Duodenal mucosa (tissue), 2 donors: ENCODE measurements around the gene CAAP1.
"Not testable (repeated sequence)": the region's sequence is repeated elsewhere in the genome, so short reads cannot be mapped to it uniquely, and the experiment has no call there.

Experiments used
- H3K27ac ChIP-seq: one replicate; pipeline ENCODE4 v1.7.0; 2013; ENCODE audit warnings: low read depth, low read length
- H3K27me3 ChIP-seq, 2 donors: one replicate each; pipeline ENCODE4 v1.7.0; 2013; ENCODE audit warnings: low read length in 2 of 2, control low read depth in 1 of 2; ENCODE audit not compliant: insufficient read depth in 2 of 2, control insufficient read depth in 1 of 2
- H3K36me3 ChIP-seq, 2 donors: one replicate each; pipeline ENCODE4 v1.7.0; 2013; ENCODE audit warnings: low read length in 2 of 2, control low read depth in 1 of 2; ENCODE audit not compliant: insufficient read depth in 2 of 2, control insufficient read depth in 1 of 2
- H3K4me1 ChIP-seq, 2 donors: one replicate each; pipeline ENCODE4 v1.7.0; 2013; ENCODE audit warnings: low read length in 2 of 2, control low read depth in 1 of 2; ENCODE audit not compliant: insufficient read depth in 2 of 2, control insufficient read depth in 1 of 2
- H3K4me3 ChIP-seq, 2 donors: one replicate each; pipeline ENCODE4 v1.7.0; 2013; ENCODE audit warnings: low read length in 2 of 2, low read depth in 1 of 2
- H3K9ac ChIP-seq, 2 donors: one replicate each; pipeline ENCODE4 v1.7.0; 2013; ENCODE audit warnings: low read length in 2 of 2, low read depth in 1 of 2
- H3K9me3 ChIP-seq, 2 donors: one replicate each; pipeline ENCODE4 v1.7.0; 2013; ENCODE audit warnings: low read length in 2 of 2, control low read depth in 1 of 2; ENCODE audit not compliant: control insufficient read depth in 1 of 2

CAAP1 gene

DNA sequence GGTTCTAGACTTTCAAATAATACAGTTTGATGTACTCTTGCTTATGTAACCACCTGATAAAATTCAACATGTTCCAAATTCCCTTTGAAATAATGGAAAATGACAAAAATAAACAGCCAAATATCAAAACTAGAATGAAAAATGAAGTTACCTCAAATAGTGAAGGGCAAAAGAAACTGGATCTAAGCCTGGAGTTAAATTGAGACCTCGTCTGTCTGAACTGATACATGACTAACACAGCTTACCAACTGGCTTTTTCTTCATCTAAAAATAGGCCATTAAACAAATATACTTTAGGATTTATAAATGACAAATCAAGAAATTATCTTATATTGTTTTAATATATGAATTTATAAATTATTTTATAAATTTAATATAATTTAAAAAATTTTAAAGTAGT is 12.1 kb upstream of the CAAP1 start:
- Histone ChIP-seq H3K36me3 (peaks cover 12 to 23% of the 10 kb centered on the region in 2 donors), H3K9ac (no peak overlapping the region), H3K27ac (no peak overlapping the region), H3K4me3 (no peak overlapping the region), H3K9me3 (no peaks in the 10 kb centered on the region), H3K27me3 (no peaks in the 10 kb centered on the region), H3K4me1 (no peaks in the 10 kb centered on the region)

DNA sequence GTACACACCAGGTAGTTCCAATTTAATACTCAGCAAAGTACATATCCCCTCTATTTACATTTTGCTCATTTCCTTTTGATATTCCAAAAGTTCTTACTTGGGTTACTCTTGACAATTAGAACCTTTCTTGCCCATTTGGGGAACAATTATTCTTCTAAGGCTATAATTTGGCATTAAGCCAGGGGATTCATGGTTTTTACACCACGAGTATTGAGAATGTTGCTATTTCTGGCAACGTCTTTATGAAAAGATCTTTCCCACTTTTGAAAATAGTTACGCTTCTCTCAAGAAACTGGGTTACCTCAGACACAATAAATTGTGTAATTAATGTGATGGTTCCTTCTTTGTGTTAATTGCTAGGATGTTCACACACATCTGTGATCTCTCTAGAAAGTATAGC is 11.5 kb upstream of the CAAP1 start:
- Histone ChIP-seq H3K27me3 (no peaks in the 10 kb centered on the region), H3K36me3 (peaks cover 12 to 23% of the 10 kb centered on the region in 2 donors), H3K4me3 (no peak overlapping the region), H3K27ac (no peak overlapping the region), H3K9me3 (no peaks in the 10 kb centered on the region), H3K4me1 (no peaks in the 10 kb centered on the region), H3K9ac (no peak overlapping the region)

DNA sequence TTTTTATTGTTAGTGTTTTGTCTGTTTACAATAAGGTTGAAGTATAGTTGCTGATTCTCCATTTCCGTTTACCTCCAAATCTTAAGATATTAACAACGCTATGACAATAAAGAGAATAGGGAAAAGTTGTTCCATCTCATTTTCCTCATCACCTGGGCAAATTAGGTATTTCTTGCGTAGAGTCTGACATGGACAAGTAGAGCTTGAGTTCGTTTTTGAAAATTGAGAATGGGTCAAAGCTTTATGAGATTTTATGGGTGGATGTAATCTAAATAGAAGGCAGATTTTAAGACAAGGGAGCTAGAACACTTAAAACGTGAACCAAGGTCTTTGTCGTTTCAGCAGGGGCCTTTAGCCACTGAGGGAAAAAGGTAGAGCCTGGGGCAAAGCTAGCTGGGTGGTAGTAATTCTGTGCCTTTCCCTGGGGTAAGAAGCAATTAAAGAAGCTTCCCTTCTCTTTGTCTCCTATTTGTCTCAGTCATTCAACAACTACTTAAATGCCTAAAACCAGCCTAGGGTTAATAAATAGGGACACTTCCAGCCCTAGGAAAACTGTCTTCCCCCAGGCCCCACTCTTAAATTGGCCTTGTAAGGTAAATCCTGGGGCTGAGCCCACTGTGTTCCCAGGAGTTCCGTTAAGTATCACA is 551 bp upstream of the CAAP1 start:
- no peaks in the 10 kb centered on the region for H3K27me3 ChIP-seq
- peaks cover 9% of the 10 kb centered on the region in 2 donors for H3K9me3 ChIP-seq
- peak overlapping the region; percentile 89 to 98 for H3K9ac ChIP-seq
- H3K4me3 ChIP-seq: peak overlapping the region; percentile 98 to 100
- H3K27ac ChIP-seq: peak overlapping the region; percentile 99
- peaks cover 5 to 14% of the 10 kb centered on the region in 2 donors for H3K4me1 ChIP-seq
- no peaks in the 10 kb centered on the region for H3K36me3 ChIP-seq

DNA sequence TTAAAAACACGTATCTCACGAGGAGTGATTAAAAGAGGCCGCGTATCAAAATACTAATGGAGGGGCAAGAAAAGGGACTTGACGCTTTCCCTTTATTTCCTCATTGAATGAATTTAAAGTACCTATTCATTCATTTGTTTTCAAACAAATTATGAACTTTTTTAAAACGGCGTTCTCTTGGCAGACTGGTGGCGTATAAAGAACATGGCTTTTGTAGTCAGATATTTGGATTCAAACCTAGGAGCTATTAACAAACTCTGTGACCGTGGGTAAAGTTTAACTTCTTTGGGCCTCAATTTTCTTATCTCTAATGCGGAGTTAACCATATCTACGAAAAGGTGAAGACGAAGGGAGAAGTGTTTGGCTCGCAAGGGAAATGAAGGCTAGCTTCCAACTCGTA is 876 bp downstream of the CAAP1 start:
- Histone ChIP-seq H3K27ac (peak overlapping the region; percentile 99), H3K4me3 (peak overlapping the region; percentile 98 to 100), H3K9me3 (peaks cover 9% of the 10 kb centered on the region in 2 donors), H3K9ac (peak overlapping the region; percentile 89 to 98), H3K27me3 (no peaks in the 10 kb centered on the region), H3K36me3 (no peaks in the 10 kb centered on the region), H3K4me1 (peaks cover 5 to 15% of the 10 kb centered on the region in 2 donors)

DNA sequence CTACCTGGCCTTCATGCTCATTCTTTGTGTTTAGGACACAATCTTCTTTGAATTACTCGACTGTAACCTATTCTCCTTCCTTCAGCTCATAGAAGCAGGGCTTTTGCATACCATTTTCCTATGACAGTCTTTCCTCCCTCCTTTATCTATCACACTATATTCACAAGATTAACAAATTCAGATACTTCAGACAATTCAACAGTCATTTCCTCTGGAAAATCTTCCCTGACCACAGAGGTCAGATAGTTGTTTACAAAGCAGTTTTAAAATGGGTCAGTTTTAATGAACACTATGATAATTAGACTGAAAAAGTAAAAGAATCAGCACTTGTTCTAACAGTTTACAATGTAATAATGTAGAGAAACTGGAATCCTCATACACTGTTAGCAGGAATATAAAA is 4.3 kb downstream of the CAAP1 start:
- H3K9ac ChIP-seq: no peak overlapping the region
- no peak overlapping the region for H3K27ac ChIP-seq
- no peaks in the 10 kb centered on the region for H3K9me3 ChIP-seq
- H3K36me3 ChIP-seq: peaks cover 2 to 11% of the 10 kb centered on the region in 2 donors
- no peaks in the 10 kb centered on the region for H3K27me3 ChIP-seq
- no peak overlapping the region for H3K4me3 ChIP-seq
- peaks cover 3 to 9% of the 10 kb centered on the region in 2 donors for H3K4me1 ChIP-seq

DNA sequence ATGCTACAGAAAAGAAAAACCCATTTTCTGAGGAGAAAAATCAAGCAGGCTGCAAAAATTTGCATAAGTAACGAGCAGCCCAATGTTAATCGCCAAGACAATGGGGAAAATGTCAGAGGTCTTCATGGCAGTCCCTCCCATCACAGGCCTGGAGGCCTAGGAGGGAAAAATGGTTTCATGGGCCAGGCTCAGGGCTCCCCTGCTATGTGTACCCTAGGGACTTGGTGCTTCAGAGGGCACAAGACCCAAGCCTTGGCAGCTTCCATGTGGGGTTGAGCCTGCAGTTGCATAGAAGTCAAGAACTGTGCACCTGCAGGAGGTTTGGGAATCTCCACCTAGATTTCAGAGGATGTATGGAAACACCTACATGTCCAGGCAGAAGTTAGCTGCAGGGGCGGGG is 10.4 kb downstream of the CAAP1 start:
- Histone ChIP-seq H3K27me3 (no peaks in the 10 kb centered on the region), H3K4me3 (no peak overlapping the region), H3K9ac (no peak overlapping the region), H3K36me3 (peaks cover 18 to 56% of the 10 kb centered on the region in 2 donors), H3K27ac (no peak overlapping the region), H3K9me3 (peaks cover 0 to 7% of the 10 kb centered on the region in 2 donors), H3K4me1 (no peaks in the 10 kb centered on the region)

DNA sequence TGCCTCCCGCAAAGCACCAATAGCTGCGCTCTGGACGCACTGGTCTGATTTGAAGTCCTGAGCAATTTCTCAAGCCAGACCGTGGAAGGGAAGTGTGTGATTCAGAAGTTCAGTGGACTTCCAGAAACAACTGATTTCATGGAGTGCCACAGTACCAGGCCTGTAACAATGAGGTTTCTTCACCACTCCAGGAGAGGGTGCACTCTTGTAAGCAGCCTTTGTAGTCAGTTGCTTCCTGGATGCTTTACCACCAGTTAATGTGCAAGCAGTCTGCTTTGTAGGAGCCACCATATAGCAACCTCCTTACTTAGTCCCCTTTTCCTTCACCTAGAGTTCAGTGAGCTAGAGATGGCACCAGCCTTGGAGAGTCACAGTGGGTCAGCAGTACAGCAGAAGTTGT is 12.3 kb downstream of the CAAP1 start:
- Histone ChIP-seq H3K9ac (no peak overlapping the region), H3K4me1 (no peaks in the 10 kb centered on the region), H3K27ac (no peak overlapping the region), H3K4me3 (no peak overlapping the region), H3K36me3 (peaks cover 18 to 56% of the 10 kb centered on the region in 2 donors), H3K9me3 (peaks cover 0 to 7% of the 10 kb centered on the region in 2 donors), H3K27me3 (no peaks in the 10 kb centered on the region)

DNA sequence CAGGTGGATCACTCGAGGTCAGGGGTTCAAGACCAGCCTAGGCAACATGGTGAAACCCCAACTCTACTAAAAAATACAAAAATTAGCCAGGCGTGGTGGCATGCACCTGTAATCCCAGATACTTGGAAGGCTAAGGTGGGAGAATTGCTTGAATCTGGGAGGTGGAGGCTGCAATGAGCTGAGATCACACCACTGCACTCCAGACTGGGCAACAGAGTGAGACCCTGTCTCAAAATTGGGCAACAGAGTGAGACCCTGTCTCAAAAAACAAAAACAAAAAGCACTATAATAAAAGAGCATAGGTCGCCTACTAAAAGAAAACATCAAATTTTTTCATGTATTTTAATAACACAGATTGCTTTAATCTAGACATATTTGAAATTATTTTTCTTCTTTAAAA is 17.4 kb downstream of the CAAP1 start:
- H3K27ac ChIP-seq, H3K4me1 ChIP-seq, H3K9me3 ChIP-seq, H3K4me3 ChIP-seq, H3K27me3 ChIP-seq, H3K9ac ChIP-seq: not testable (repeated sequence)
- peaks cover 6 to 25% of the 10 kb centered on the region in 2 donors for H3K36me3 ChIP-seq

DNA sequence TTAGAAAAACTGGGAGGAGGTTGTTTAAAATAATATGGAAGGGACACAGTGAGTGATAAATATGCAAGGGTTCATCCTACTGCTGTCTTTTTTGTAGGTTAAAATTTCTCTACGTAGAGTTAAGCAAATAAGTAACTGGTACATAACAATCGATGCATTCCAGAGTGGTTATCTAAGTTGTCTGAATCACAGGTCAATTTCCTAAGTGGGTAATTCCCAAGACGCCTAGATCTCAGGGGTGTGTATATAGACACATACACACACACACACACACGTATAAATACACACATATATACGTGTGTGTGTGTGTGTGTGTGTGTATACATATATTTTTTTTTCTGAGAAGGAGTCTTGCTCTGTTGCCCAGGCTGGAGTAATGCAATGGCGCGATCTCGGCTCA is 22.3 kb downstream of the CAAP1 start:
- H3K36me3 ChIP-seq: peaks cover 6 to 24% of the 10 kb centered on the region in 2 donors

DNA sequence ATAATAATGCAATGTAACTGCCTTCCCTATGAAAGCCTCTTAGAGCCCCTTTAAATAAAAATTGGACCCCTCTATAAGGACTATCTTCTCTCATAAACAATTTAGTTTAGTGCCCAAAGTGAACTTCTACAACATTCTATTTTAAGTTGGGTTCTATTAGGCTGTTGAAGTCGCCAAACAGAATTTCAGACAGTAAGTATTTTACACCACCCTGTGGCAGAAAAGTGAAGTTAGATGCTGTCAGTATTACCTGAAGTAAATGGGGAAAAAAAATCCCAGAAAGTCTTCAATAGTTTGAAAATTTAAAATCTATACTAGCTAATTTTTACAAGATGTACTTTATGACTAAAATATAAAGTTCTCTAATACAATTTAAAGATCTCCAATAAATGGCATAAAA is 29.5 kb downstream of the CAAP1 start:
- Histone ChIP-seq H3K27me3 (no peaks in the 10 kb centered on the region), H3K36me3 (peaks cover 5 to 25% of the 10 kb centered on the region in 2 donors), H3K9ac (no peak overlapping the region), H3K9me3 (no peaks in the 10 kb centered on the region), H3K4me1 (no peaks in the 10 kb centered on the region), H3K4me3 (no peak overlapping the region), H3K27ac (no peak overlapping the region)

More for the DNA sequence above, 22.3 kb downstream of the CAAP1 start:
- H3K27ac ChIP-seq: no peak overlapping the region
- H3K4me3 ChIP-seq: no peak overlapping the region
- H3K27me3 ChIP-seq: no peaks in the 10 kb centered on the region
- no peak overlapping the region for H3K9ac ChIP-seq
- H3K9me3 ChIP-seq: no peaks in the 10 kb centered on the region
- H3K4me1 ChIP-seq: no peaks in the 10 kb centered on the region
